Measurements from ENCODE around the gene SCOC.
A peak's percentile ranks its signal among the peaks of the same experiment; 100 is the strongest.
"Not testable (repeated sequence)": the region's sequence is repeated elsewhere in the genome, so short reads cannot be mapped to it uniquely, and the experiment has no call there.

The SCOC gene

DNA sequence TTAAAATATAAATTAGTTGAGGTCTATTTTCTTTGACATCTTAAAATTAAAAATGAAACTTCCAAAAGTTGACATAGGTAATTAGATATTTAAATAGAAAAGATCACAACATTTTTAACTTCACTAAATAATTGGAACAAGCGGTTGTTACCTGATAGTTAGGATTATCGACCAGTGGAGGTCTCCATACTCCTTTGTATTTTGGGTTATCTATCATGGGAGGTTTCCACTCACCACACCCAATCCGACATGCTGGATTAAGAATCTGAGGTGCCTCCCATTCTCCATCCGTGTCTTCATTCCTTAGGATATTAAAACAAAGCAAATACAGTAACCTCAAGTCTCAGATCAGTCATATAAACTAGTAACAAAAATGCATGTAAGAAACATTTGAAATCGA lies 22.2 kb downstream of the SCOC start:
- H3K27ac ChIP-seq (ENCODE audit: insufficient read depth, low read length, poor library complexity, severe bottlenecking): no peak overlapping the region
- no peak overlapping the region for H3K4me3 ChIP-seq (ENCODE audit: insufficient read depth, low read depth, low read length, poor library complexity, severe bottlenecking)
- H3K27me3 ChIP-seq (replicated peaks; ENCODE audit: control insufficient read depth, insufficient read depth, low read length, poor library complexity, severe bottlenecking): no peaks in the 10 kb centered on the region
- no peaks in the 10 kb centered on the region for H3K9me3 ChIP-seq (ENCODE audit: control insufficient read depth, low read length)
- H3K4me1 ChIP-seq (ENCODE audit: control insufficient read depth, insufficient read depth, low read length, poor library complexity, severe bottlenecking): no peaks in the 10 kb centered on the region
- DNase-seq: no peak
- no peaks in the 10 kb centered on the region for H3K36me3 ChIP-seq (ENCODE audit: control insufficient read depth, insufficient read depth, low read length)

DNA sequence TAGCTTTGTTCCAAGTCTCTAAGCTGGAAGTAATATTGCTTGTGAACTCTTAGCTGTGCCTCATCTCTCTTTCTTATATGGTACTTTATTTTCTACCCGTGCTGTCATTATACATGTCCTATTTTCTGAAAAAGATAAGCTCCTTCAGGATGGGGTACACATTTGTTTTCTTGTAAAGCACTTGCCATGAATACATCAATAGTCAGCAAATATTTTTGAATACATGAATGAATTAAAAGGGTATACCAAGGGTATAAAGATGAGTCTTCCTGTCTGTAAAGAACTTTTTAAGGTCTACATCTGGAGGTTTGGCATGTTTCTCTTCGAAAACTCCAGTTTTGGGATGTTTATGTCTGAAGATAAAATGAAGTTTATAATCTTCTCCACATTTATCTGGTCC lies 26.7 kb downstream of the SCOC start:
- Histone ChIP-seq H3K4me1 (ENCODE audit: control insufficient read depth, insufficient read depth, low read length, poor library complexity, severe bottlenecking) (no peaks in the 10 kb centered on the region), H3K36me3 (ENCODE audit: control insufficient read depth, insufficient read depth, low read length) (no peaks in the 10 kb centered on the region), H3K9me3 (ENCODE audit: control insufficient read depth, low read length) (no peaks in the 10 kb centered on the region), H3K4me3 (ENCODE audit: insufficient read depth, low read depth, low read length, poor library complexity, severe bottlenecking) (no peak overlapping the region), H3K27ac (ENCODE audit: insufficient read depth, low read length, poor library complexity, severe bottlenecking) (no peak overlapping the region), H3K27me3 (replicated peaks; ENCODE audit: control insufficient read depth, insufficient read depth, low read length, poor library complexity, severe bottlenecking) (peaks cover 6% of the 10 kb centered on the region)
- no peak for DNase-seq

DNA sequence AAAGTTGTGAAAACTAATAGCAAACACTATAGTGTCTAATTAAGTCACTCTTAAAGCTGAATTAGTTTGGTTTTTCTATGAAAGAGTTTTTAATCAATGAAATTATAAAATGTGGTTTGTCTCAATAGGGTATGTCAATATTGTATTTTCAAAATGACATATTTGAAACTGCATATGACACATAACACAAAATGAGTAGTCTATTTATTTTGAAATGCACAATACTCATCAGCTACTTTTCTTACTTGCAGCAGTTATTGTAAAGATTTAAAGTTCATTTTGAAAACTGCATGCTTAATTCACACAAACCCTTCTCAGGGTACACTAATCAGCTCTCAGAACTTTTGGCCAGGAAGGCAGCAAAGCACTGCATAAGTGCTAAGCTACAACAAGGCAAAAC lies 32.8 kb downstream of the SCOC start:
- Histone ChIP-seq H3K27ac (ENCODE audit: insufficient read depth, low read length, poor library complexity, severe bottlenecking) (no peak overlapping the region), H3K36me3 (ENCODE audit: control insufficient read depth, insufficient read depth, low read length) (no peaks in the 10 kb centered on the region), H3K27me3 (replicated peaks; ENCODE audit: control insufficient read depth, insufficient read depth, low read length, poor library complexity, severe bottlenecking) (peaks cover 6% of the 10 kb centered on the region), H3K9me3 (ENCODE audit: control insufficient read depth, low read length) (no peaks in the 10 kb centered on the region), H3K4me3 (ENCODE audit: insufficient read depth, low read depth, low read length, poor library complexity, severe bottlenecking) (no peak overlapping the region), H3K4me1 (ENCODE audit: control insufficient read depth, insufficient read depth, low read length, poor library complexity, severe bottlenecking) (no peaks in the 10 kb centered on the region)
- DNase-seq: no peak

DNA sequence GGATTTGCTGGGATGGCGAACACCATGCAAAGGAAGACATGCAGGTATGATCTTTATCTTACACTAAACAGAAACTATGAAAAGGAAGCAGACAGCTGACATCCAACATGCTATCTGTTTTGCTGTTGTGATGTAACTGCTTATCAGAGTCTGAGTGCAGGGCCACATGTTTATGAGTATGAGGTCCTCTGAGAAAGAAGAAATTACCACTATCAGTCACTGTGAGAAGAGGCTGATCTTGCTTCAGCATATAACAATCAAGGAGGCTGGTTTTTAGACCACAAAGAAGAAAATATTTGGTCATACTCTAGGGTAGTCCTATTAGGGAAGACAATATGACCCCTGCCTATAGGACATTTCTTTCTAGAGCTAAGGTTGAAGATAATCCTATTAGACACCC lies 35.5 kb downstream of the SCOC start:
- H3K36me3 ChIP-seq (ENCODE audit: control insufficient read depth, insufficient read depth, low read length): no peaks in the 10 kb centered on the region
- no peak overlapping the region for H3K27ac ChIP-seq (ENCODE audit: insufficient read depth, low read length, poor library complexity, severe bottlenecking)
- no peaks in the 10 kb centered on the region for H3K9me3 ChIP-seq (ENCODE audit: control insufficient read depth, low read length)
- DNase-seq: no peak
- H3K4me1 ChIP-seq (ENCODE audit: control insufficient read depth, insufficient read depth, low read length, poor library complexity, severe bottlenecking): no peaks in the 10 kb centered on the region
- H3K4me3 ChIP-seq (ENCODE audit: insufficient read depth, low read depth, low read length, poor library complexity, severe bottlenecking): no peak overlapping the region
- peaks cover 6% of the 10 kb centered on the region for H3K27me3 ChIP-seq (replicated peaks; ENCODE audit: control insufficient read depth, insufficient read depth, low read length, poor library complexity, severe bottlenecking)

DNA sequence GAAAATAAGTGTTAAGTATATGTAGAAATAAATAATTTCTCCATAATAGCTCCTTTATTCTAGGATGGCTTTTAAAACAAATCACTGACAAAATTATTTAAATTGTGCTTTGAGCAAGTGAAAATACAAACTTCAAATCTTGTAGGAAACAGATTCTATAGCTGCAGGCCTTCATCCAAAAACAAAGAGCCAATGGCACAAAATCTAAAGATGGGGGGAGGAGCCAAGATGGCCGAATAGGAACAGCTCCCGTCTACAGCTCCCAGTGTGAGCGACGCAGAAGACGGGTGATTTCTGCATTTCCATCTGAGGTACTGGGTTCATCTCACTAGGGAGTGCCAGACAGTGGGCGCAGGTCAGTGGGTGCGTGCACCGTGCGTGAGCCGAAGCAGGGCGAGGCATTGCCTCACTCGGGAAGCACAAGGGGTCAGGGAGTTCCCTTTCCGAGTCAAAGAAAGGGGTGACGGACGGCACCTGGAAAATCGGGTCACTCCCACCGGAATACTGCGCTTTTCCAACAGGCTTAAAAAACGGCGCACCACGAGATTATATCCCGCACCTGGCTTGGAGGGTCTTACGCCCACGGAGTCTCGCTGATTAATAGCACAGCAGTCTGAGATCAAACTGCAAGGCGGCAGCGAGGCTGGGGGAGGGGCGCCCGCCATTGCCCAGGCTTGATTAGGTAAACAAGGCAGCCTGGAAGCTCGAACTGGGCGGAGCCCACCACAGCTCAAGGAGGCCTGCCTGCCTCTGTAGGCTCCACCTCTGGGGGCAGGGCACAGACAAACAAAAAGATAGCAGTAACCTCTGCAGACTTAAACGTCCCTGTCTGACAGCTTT lies 39.9 kb downstream of the SCOC start:
- H3K36me3 ChIP-seq (ENCODE audit: control insufficient read depth, insufficient read depth, low read length); H3K27me3 ChIP-seq (replicated peaks; ENCODE audit: control insufficient read depth, insufficient read depth, low read length, poor library complexity, severe bottlenecking); H3K4me1 ChIP-seq (ENCODE audit: control insufficient read depth, insufficient read depth, low read length, poor library complexity, severe bottlenecking); DNase-seq; H3K9me3 ChIP-seq (ENCODE audit: control insufficient read depth, low read length); H3K4me3 ChIP-seq (ENCODE audit: insufficient read depth, low read depth, low read length, poor library complexity, severe bottlenecking); H3K27ac ChIP-seq (ENCODE audit: insufficient read depth, low read length, poor library complexity, severe bottlenecking): not testable (repeated sequence)

DNA sequence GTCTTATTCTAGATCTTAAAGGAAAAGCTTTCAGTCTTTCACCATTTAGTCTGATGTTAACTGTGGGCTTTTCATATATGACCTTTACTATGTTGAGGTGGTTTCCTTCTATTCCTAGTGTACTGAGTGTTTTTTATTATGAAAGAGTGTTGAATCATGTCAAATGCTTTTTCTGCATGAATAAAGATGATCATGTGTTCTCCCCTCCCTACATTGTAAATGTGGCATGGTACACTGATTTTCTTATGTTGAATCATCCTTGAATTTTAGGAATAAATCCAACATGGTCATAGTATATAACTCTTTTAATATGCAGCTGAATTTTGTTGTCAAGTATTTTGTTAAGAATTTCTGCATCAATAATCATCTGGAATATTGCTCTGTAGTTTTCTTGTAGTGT lies 49.7 kb downstream of the SCOC start:
- Histone ChIP-seq H3K4me3 (ENCODE audit: insufficient read depth, low read depth, low read length, poor library complexity, severe bottlenecking) (no peak overlapping the region), H3K4me1 (ENCODE audit: control insufficient read depth, insufficient read depth, low read length, poor library complexity, severe bottlenecking) (peaks cover 11% of the 10 kb centered on the region), H3K27me3 (replicated peaks; ENCODE audit: control insufficient read depth, insufficient read depth, low read length, poor library complexity, severe bottlenecking) (peaks cover 15% of the 10 kb centered on the region), H3K27ac (ENCODE audit: insufficient read depth, low read length, poor library complexity, severe bottlenecking) (no peak overlapping the region), H3K36me3 (ENCODE audit: control insufficient read depth, insufficient read depth, low read length) (no peaks in the 10 kb centered on the region), H3K9me3 (ENCODE audit: control insufficient read depth, low read length) (no peaks in the 10 kb centered on the region)
- DNase-seq: no peak

DNA sequence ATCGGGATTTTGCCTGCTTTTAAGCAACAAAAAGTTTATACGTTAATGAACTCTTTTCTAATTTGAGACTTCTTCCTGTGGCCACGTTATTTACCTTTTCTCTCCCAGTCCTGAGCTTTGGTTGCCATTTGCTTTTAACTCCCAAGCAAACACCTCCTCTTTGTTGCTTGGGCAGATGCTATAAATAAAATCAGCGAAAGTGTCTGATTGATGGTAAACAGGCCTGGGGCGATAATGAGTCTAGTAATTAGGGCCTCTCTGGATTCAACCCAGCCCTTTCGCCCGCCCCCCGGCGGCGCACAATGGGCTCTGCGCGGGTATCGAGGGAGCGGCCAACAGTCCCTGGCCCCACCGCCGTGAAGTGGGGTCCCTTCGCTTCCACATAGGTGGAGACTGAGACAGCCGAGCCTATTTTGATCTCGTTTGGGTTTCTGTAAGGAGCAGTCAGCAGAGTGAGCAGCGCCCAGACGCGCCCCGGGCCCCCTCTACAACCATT lies 53.2 kb downstream of the SCOC start:
- peak overlapping the region; percentile 48 for H3K4me3 ChIP-seq (ENCODE audit: insufficient read depth, low read depth, low read length, poor library complexity, severe bottlenecking)
- peaks cover 11% of the 10 kb centered on the region for H3K4me1 ChIP-seq (ENCODE audit: control insufficient read depth, insufficient read depth, low read length, poor library complexity, severe bottlenecking)
- no peaks in the 10 kb centered on the region for H3K9me3 ChIP-seq (ENCODE audit: control insufficient read depth, low read length)
- no peak overlapping the region for H3K27ac ChIP-seq (ENCODE audit: insufficient read depth, low read length, poor library complexity, severe bottlenecking)
- DNase-seq: no peak
- peaks cover 15% of the 10 kb centered on the region for H3K27me3 ChIP-seq (replicated peaks; ENCODE audit: control insufficient read depth, insufficient read depth, low read length, poor library complexity, severe bottlenecking)
- H3K36me3 ChIP-seq (ENCODE audit: control insufficient read depth, insufficient read depth, low read length): no peaks in the 10 kb centered on the region

DNA sequence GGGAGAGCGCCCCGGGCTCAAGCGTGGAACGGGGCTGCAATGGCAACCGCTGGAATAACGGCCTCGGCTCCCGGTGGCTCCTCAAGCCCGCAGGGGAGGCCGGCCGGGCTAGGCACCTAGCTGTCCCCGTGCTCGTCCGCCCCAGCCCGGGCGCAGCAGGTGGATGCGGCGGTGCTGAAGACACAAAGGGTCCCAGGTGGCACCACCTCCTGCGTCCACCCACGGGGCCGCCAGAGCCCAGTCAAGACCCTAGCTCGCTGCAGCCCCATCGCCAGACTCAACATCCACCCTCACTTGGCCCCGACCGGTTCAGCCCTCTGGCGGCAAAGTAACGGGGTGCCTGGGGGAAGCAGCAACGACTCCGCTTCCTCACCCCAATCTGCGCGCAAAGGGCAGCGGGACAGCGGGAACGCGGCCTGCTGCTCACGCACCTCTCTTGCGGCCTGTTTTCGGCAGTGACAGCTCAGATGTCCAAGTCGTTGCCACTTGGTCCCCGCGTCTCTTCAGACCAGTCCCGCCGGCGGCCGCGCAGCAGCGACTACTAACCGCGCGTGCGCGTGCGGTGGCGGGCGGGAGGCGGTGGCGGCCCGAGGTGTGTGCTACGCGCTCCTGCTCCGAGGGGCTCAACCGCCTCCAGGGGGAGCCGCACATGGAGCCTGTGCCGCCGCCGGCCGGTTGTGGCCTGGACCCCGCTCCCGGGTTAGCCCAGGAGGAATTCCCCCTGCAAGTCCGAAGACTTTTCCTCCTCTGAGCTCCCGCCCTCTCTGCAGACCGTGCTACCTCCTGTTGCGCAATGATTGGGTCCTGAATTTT lies 53.9 kb downstream of the SCOC start, which contains the start of gene CLGN:
Gene CLGN, minus strand, starts transcription at position 543 of the 813 bp plus-strand sequence. CDS start 14,570 bp downstream, outside the sequence.
- Histone ChIP-seq H3K36me3 (ENCODE audit: control insufficient read depth, insufficient read depth, low read length) (no peaks in the 10 kb centered on the region), H3K4me1 (ENCODE audit: control insufficient read depth, insufficient read depth, low read length, poor library complexity, severe bottlenecking) (peaks cover 11% of the 10 kb centered on the region), H3K9me3 (ENCODE audit: control insufficient read depth, low read length) (no peaks in the 10 kb centered on the region), H3K27me3 (replicated peaks; ENCODE audit: control insufficient read depth, insufficient read depth, low read length, poor library complexity, severe bottlenecking) (peaks cover 15% of the 10 kb centered on the region), H3K27ac (ENCODE audit: insufficient read depth, low read length, poor library complexity, severe bottlenecking) (no peak within 1 kb of the TSS), H3K4me3 (ENCODE audit: insufficient read depth, low read depth, low read length, poor library complexity, severe bottlenecking) (peak within 1 kb of the TSS; percentile 48)
- no peak for DNase-seq

DNA sequence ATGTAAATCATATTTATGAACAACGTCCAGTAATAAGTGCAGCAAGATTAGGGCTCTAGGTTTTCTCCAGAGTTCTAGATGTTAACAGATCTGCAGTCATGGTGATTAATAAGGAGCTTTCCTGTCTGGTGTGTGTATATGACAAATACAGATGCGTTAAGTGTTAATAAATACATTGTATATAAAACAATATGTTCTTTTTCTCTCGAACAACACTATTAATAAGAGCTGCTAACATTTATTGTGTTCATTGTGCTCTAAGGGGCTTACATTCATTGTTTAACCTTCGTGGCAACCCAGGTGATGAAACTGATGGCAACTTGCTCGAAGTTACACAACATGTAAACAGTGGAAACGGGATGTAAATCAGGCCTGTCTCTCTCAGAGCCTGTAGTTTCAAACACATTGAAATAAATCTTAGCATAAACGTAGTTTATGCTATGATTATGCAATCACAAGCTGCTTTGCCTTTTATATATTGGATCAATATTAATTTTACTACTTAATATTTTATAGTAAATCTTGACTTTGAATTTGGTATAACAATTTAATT lies 54.5 kb downstream of the SCOC start:
- Histone ChIP-seq H3K27ac (ENCODE audit: insufficient read depth, low read length, poor library complexity, severe bottlenecking) (no peak overlapping the region), H3K27me3 (replicated peaks; ENCODE audit: control insufficient read depth, insufficient read depth, low read length, poor library complexity, severe bottlenecking) (peaks cover 15% of the 10 kb centered on the region)

More for the DNA sequence above, 54.5 kb downstream of the SCOC start:
- peaks cover 11% of the 10 kb centered on the region for H3K4me1 ChIP-seq (ENCODE audit: control insufficient read depth, insufficient read depth, low read length, poor library complexity, severe bottlenecking)
- no peaks in the 10 kb centered on the region for H3K9me3 ChIP-seq (ENCODE audit: control insufficient read depth, low read length)
- no peaks in the 10 kb centered on the region for H3K36me3 ChIP-seq (ENCODE audit: control insufficient read depth, insufficient read depth, low read length)
- DNase-seq: no peak
- H3K4me3 ChIP-seq (ENCODE audit: insufficient read depth, low read depth, low read length, poor library complexity, severe bottlenecking): peak overlapping the region; percentile 48
